Fibroblast of peridontal ligament (primary cell): Measurements from ENCODE around the gene ICAM2.
"Not testable (repeated sequence)": the region's sequence is repeated elsewhere in the genome, so short reads cannot be mapped to it uniquely, and the experiment has no call there.

Experiments used
- DNase-seq: peaks from one replicate; pipeline ENCODE4 v3.0.0-alpha.2; 2010; ENCODE audit errors: extremely low read depth

ICAM2 gene

DNA sequence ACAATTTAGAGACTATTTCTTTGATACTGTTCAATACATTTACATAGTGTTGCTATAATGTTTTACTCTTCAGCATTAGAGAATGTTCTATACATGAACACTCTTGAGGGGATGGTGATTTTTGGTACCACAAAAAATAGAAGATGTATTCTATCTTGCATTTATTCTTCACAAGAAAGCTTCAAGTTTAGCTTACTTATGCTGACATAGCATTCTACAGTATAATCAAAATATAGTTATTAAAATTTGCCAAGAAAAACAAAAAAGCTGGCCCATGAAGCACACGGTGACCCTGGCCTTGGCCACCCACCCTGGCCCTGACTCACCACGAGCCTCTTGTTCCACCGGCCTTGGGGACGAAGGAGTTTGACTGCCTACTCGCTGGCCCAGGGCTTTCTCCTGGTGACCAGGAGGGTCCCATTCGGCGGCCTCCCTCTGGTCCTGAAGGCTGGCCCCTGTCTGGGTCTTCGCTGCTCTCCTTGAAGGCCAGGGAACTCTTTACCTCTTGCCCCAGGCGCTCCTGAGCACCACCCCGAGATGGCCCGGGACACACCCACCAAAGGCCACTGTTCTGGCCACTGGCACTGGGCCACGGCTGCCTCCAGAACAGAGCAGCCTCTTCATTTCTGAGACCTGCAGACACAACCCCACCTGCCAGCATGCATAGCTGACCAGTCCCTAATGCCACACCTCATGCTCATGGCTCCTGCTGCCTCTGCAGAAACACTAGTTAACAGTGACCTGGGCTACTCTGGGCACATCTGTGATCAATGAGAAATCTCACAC, 22.5 kb upstream of the ICAM2 start:
- no peak for DNase-seq

DNA sequence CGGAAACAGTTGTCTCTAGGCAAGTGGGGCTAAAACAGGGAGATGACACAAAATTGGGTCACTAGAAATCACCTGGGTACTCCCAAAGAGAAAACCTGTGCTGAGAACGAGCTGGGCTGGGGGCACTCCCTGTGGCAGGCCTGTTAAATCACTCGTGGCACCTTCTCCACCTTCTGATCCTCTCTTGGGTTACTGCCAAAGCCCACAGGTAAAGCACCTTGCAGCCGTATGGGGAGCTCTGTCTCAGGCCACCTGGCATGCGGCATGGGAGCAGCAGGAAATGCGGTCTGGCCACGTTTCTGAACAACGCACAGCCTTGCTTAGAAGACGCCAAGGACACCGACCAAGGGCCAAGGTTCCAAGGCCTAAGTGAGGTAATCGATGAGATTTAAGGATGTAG, 21.5 kb upstream of the ICAM2 start:
- DNase-seq = no peak

DNA sequence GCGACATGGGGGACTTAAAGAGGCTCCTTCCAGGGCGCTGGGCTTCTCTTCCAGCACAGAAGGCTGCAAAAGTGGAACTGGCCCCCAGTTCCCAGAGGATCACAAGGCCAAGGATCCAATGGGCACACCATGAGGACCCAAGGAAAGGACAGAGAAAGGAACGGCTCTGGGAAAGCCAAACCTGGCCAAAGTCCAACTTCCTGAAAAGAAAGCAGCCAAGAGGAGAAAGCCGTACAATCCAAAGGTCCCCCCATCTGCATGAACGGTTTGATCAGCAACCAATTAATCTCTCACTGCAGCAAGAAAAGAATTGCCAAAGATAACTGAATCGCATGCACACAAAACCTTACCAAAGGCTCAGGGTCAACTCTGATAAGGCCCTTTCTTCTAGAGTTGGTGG, 19.8 kb upstream of the ICAM2 start:
- DNase-seq = no peak

DNA sequence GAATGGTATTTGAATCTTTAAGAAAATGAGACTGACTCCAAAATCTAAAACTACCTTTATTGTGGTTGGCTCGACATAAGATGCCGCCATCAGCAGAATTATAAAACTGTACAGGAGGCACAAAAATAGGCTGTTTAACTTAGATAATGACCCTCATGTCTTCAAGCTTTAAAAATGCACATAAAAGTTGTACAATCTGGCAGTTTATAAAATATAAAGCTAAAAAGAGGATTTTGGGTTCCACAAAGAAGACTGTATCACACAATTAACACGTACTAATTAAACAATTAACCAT, 18.6 kb upstream of the ICAM2 start:
- DNase-seq = no peak

DNA sequence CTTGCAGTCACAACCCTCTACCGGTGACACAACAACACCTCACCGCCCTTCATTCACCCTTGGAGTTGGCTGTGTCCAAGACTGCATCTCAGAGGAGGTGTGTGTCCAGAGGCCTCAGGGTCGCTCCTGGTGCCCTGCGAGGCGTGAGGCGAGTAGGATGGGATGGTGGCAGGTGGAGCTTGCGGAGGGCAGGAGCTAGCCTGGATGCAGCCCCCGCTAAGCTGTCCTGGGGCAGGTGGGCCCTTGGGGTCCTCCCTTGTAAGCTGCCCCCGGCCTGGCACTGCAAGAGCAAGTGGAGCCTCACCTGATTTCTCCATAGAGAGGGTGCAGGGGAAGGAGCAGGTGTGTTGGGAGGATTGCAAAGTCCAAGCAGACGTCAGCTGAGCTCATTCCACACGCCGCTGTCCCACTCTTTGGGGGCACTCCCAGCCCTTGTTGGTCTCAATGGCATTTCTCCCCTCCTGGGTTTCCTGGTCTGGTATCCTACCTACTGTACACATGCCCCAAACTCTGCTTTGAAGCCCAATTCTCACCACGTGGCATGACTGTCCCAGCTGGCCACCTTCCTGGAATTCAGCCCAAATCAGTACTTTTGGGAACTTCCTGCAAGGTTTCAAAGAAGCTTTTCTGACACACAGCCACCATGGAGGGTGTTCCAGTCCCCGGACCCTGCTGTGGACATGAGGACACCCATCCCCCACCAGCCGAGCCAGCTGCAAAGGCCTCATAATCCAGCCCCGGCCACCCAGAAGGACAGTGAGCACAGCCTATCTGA, 18.1 kb upstream of the ICAM2 start:
- no peak for DNase-seq

DNA sequence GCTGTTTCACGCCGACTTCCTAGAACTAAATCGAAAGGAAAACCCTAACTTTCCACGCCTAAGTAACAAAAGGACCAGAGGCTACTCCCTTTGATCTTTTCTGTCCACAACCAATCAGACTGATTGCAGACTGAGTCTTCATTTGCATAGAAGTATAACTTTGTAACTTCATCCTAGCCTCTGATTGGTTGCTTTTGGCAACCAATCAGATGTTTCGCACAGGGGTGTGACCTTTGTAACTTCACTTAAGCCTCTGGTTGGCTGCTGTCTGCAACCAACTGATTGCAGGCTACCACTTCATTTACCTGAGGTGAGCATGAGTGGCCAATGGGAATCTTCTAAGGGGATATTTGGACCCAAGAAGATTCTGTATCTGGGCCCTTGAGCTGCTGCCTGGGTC, 17.4 kb upstream of the ICAM2 start:
- no peak for DNase-seq

DNA sequence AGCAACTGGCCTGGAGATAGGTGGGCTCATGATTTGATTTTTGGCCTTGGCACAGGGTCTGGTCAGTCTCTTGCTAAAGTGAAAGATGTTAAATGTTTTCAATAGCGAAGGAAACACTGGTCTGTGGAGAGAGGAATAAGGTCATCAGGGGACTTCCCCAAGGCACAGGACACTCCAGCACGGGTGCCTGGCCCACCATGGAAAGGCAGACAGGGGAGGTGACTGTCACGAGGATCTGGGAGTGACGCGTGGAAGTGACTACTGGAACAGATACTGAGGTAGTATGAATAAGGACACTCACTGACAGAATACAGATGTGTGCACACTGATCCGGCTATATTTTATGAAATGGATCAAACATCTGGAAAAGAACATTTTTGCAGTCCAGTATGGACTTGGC, 16.7 kb upstream of the ICAM2 start:
- no peak for DNase-seq

DNA sequence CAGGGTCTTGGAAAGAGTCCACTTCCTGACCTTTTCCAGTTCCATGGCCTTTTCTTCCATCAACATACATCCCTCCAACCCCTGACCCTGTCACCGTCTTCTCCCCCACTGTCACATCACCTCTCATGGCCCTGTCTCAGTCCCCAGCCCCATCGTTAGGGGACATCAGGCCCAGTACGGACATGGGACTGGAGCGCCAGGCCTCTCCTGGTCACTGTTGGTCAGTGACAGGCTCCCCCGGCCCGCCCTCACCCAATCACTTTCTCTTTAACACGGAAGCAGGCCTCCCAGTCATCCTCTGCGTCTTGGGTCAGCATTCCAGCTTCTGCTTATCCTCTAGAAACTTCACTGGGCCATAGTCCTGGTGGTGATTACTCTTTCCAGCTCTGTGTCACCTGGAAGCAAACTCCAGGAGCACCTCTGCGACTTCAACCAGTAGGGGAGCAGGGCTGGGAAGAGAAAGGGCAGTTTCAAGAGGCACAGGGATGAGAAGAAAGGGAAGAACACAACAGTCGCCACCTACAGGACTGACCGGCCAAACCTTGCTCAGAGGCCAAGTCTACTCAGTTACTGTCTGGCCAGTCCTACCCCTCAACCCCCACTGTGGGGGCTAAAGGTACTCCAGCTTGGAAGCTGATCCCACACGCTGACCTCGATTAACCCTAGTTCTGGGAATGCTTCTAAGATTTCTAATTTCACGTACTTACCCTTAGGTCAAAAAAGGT, 15.9 kb upstream of the ICAM2 start:
- no peak for DNase-seq

DNA sequence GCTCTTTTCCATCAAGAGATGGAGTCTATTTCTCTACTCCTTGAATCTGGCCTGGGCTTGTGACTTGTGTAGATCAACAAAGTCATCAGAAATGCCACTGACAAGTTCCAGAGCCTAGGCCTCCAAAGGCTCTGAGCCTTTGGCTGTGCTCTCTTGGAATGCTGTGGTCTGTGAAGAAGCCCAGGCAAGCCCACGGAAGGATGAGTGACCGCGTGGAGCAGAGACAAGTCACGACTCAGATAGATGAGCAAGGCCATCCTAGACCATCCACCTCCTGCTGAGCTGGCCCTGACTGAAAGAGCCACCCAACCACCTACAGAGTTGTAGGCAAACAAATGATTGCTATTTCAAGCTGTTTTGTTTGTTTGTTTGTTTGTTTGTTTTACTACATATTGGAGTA, 11.6 kb upstream of the ICAM2 start:
- DNase-seq = no peak

DNA sequence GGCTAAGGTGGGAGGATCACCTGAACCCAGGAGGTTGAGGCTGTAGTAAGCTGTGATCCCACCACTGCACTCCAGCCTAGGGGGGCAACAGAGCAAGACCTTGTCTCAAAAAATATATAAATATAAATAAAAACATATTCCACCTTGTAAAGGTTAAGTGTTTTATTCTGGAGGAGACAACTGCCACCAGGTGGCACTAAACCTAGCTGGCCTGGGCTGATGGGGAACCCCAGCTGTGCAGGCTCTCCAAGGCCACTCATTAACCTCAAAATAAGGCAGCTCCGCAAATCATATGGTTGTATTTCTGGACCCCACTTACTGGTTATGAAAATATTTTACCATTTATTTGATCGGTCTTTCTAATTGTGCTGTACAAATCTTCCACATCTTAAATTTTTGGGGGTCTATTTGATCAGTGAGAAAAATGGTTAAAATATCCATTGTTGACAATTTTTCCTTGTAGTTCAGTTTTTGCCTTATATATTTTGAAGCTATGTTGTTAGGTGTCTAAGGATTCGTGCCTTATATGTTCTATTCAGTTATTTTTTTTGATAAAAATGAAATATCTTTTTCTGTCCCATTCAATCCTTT, 8.5 kb upstream of the ICAM2 start:
- peak; percentile 70 for DNase-seq

DNA sequence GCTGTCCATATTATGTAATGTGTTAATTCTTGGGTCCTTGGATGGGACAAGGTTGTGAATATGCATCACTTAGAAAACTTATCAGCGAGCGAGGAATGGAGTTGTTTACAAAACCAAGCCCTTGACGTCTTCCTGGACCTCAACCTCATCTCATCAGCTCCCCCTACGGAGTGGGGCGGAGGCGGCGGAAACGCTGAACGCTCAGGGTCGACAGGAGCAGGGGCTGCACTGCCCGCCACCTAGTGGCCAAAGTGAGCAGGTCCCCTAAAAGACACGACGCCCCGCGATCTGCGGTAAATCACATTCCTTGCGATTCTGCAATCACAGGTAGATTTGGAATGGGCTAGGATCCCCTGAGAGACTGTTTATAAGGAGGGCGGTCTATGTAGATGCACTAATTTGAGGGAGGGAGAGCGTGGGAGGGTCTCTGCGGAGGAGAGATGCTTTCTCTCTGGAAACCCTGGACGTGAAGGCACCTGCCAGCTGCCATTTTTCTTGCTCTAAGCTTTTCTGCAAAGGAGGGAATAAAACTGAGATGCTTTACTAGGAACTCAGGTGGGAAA, 5.4 kb upstream of the ICAM2 start:
- DNase-seq = peak; percentile 55

DNA sequence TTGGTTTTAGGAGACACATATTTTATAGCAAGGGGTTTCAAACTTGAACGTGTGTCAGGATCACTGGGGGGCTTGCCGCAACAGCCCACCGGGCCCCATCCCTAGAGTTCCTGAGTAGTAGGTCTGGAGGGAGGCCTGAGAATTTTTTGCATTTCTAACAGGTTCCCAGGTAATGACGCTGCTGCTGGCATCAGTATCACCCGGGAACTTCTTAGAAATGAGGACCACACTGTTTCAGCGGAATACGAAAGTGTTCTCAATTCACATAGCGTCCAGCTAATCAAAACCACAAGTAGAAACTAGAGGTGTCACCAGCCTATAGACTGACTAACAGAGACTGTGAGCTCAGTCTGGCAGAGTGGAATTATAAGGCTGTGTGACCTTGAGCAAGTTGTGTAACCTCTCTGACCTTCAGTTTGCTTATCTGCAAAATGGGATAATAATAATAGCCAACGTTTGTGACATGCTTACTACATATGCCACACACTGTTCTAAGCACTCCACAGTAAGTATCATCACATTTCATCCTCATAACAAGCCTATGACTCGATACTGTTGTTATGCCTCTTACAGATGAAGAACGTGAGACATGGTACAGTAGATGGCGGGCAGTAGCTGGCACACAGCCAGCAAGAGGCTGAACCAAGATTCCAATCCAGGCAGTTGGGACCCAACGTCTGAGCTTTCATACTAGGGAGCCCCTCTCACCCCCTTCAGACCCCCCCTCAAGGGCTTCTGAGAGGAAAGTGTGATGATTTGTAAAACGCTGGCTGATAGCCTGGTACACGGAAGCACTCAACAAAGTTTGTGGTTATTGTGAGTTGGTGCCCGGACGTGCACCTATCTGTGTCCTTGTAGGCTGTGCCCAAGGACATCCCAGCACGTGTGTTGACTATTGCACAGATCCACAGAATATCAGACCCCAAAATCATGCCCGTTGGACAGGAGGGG, 4.6 kb upstream of the ICAM2 start:
- DNase-seq = no peak

DNA sequence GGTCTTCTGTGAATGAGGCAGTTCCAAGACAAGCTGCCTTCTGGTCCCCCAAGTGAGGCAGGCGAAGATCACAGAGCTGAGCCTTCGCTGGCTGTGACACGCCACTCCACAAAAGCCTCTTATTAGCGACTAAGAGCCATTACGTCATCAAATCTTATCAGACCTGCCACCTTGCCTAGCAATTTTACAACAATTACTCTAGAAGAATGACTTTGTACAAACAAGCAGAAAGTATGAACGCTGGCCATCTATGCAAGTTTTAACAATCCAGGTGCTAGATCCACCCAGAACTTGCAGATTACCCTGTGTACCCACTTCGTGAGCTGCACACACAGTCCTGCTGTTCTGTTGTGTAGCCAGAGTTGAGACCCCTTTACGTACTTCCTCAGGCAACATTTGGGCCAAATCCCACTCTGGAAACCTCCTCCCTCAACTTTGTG, 3.8 kb upstream of the ICAM2 start:
- no peak for DNase-seq

DNA sequence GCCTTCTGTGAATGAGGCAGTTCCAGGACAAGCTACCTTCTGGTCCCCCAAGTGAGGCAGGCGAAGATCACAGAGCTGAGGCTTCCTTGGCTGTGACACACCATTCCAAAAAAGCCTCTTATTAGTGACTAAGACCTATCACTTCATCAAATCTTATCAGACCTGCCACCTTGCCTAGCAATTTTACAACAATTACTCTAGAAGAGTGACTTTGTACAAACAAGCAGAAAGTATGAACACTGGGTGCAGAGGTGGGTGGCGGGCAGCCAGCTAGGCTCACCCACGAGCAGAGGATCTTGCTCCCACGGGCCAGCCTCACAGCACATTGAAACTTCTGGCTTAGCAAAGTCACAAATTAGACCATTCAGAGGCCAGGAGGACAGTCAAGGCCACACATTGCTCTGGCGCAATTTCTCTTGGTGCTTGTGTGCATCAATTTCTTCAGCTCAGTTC, 2.2 kb upstream of the ICAM2 start:
- no peak for DNase-seq

DNA sequence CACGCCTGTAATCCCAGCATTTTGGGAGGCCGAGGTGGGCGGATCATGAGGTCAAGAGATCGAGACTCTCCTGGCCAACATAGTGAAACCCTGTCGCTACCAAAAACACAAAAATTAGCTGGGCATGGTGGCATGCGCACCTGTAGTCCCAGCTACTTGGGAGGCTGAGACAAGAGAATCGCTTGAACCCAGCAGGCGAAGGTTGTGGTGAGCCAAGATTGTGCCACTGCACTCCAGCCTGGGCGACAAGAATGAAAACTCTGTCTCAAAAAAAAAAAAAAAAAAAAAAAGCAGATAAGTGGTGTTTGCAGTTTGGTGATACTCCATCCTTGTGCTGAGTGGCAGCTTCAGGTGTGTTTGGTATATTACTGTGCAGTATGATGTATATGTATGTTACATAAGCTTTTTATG, 877 bp downstream of the ICAM2 start:
- DNase-seq = not testable (repeated sequence)

DNA sequence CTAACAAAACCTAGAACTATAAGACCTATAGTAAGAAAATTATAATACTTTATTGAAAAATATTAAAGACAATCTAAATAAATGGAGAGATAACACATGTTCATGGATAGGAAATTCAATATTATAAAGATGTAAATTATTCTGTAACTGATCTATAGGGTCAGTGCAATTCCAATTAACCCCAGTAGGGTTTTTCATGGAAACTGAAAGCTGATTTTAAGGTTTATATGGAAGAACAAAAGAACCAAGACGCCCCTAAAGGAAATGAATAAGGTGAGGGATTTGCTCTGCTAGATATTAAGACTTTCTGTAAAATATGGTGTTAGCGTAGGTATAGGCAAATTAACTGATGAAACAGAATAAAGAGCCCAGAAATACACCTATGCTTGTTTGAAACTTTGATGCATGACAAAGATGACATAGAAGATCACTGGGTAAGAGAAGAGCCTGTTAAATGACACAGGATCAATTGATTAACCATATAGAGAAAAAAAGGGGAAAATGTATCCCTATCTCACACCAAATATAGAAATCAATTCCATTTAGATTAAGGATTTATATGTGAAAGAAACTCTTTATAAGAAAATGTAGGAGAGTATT, 3.0 kb downstream of the ICAM2 start:
- DNase-seq = no peak

DNA sequence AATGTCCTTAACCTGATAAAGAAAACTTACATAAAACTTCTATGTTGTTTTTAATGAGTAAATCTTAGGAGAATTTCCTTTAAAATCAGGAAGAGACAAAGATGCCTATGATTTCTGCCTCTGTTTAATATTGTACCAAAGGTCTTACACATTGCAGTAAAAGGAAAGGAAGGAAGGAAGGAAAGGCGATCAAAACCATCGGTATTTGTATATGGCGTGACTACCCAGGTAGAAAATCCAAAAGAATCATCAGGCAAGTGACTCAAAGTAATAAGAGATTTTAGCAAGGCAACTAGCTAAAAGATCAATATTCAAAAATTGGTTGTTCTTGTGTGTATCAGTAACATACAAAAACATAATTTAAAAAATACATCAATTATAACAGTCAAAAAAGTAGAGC, 3.5 kb downstream of the ICAM2 start:
- no peak for DNase-seq

DNA sequence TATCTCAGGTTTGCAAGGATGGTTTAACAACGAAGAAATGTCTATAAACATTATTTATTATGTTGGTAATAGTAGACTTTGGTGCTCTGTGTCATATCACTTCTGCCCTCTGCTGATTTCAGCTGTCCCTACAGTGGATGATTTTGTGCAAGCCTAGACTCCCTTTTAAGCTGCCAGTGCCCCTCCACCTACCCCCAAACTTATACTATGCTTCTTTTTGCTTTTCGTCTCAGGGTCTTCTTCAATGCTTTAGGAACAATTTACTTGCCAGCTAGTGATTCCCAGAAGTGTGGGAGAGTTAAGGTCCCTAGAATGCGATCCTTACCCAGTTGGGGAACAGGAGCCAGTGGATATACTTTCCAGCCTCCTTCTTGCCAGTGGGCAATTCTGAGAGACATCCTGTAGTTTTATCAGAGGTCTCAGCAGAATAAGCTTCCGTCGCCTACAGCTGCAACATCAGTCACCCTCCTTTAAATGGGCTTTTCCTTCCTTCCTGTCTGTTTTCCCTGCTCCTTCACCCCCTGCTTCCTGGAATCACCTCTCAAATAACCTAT, 4.1 kb downstream of the ICAM2 start:
- DNase-seq = no peak

DNA sequence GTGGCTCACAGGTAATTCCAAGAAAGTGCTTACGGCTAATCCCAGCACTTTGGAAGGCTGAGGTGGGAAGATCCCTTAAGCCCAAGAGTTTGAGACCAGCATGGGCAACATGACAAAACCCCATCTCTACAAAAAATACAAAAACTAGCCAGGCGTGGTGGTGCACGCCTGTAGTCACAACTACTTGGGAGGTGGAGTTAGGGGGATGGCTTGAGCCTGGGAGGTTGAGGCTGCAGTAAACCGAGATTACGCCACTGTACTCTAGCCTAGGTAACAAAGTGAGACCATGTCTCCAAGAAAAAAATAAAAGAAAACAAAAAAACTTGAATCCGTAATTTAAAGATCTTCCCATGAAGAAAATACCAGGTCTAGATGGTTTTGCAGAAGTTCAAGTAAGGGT, 5.0 kb downstream of the ICAM2 start:
- DNase-seq = no peak
